WTC11 (cell line): Measurements from ENCODE around the gene MAGEF1. TPM values are rescaled to one million over a fixed set of nuclear protein-coding genes. Genes with fewer than 3 reads are reported as not detected.

Experiments
- ATAC-seq: fragments of 200-7000 bp; cut with Tn5 transposase; 2 replicates; pipeline ENCODE4 v1.10.0; 2021; ENCODE audit warnings: mild to moderate bottlenecking, moderate library complexity
- CTCF ChIA-PET: fragments of 300-600 bp; sonication (Branson Sonifier 250); formaldehyde crosslinking; loops from one replicate; lab custom pipeline; 2021; ENCODE audit warnings: antibody characterized with exemption; lab: Charles Lee
- POLR2A ChIA-PET: fragments of 350-600 bp; sonication (Branson Sonifier 250); formaldehyde crosslinking; loops from one replicate; lab custom pipeline; 2021; ENCODE audit warnings: antibody characterized with exemption; lab: Charles Lee
- DNase-seq: peaks from one replicate; pipeline ENCODE4 v3.0.0; 2021; ENCODE audit warnings: low spot score
- H3K27ac Mint-ChIP-seq: 2 replicates; pipeline ENCODE4 v1.8.0; 2021; ENCODE audit warnings: mixed read lengths
- H3K27me3 Mint-ChIP-seq: 2 replicates; pipeline ENCODE4 v1.8.0; 2021; ENCODE audit warnings: low read depth, mild to moderate bottlenecking, moderate library complexity, mixed read lengths
- H3K36me3 Mint-ChIP-seq: 2 replicates; pipeline ENCODE4 v1.8.0; 2021; ENCODE audit warnings: mixed read lengths
- H3K4me1 Mint-ChIP-seq: 2 replicates; pipeline ENCODE4 v1.8.0; 2022; ENCODE audit warnings: mixed read lengths
- H3K4me3 Mint-ChIP-seq: 2 replicates; pipeline ENCODE4 v1.8.0; 2021; ENCODE audit warnings: mild to moderate bottlenecking, moderate library complexity, mixed read lengths
- H3K9me3 Mint-ChIP-seq: 2 replicates; pipeline ENCODE4 v1.8.0; 2021; ENCODE audit warnings: mixed read lengths
- ATF1 ChIP-seq: sonication (generic); formaldehyde crosslinking; IDR thresholded peaks from 2 replicates; pipeline ENCODE4 v1.8.1; 2023; ENCODE audit warnings: mild to moderate bottlenecking, moderate library complexity, missing genetic modification reagents
- E2F4 ChIP-seq: sonication (generic); formaldehyde crosslinking; IDR thresholded peaks from 2 replicates; pipeline ENCODE4 v1.8.1; 2022; ENCODE audit warnings: low read depth, mild to moderate bottlenecking, moderate library complexity, missing genetic modification reagents, borderline replicate concordance
- EMX1 ChIP-seq: fragments of 250-450 bp; sonication (Bioruptor Pico); IDR thresholded peaks from 2 replicates; pipeline ENCODE4 v1.8.0; 2021; ENCODE audit warnings: mild to moderate bottlenecking
- HMGXB4 ChIP-seq: sonication (generic); formaldehyde crosslinking; IDR thresholded peaks from 2 replicates; pipeline ENCODE4 v1.8.1; 2023; ENCODE audit warnings: mild to moderate bottlenecking, moderate library complexity, missing genetic modification reagents
- IRF1 ChIP-seq: sonication (generic); formaldehyde crosslinking; IDR thresholded peaks from 2 replicates; pipeline ENCODE4 v1.8.0; 2023; ENCODE audit warnings: missing genetic modification reagents
- PRRX2 ChIP-seq: fragments of 250-450 bp; sonication (Bioruptor Pico); IDR thresholded peaks from 2 replicates; pipeline ENCODE4 v1.8.0; 2021; ENCODE audit warnings: mild to moderate bottlenecking
- TP53 ChIP-seq: sonication (generic); formaldehyde crosslinking; IDR thresholded peaks from 2 replicates; pipeline ENCODE4 v1.8.1; 2023; ENCODE audit warnings: mild to moderate bottlenecking, missing genetic modification reagents
- ZBTB43 ChIP-seq: sonication (generic); formaldehyde crosslinking; IDR thresholded peaks from 2 replicates; pipeline ENCODE4 v1.8.1; 2023; ENCODE audit warnings: mild to moderate bottlenecking, missing genetic modification reagents
- ZNF512 ChIP-seq: sonication (generic); formaldehyde crosslinking; IDR thresholded peaks from 2 replicates; pipeline ENCODE4 v1.8.1; 2022; ENCODE audit warnings: missing genetic modification reagents, borderline replicate concordance
- ZNF532 ChIP-seq: fragments of 250-450 bp; sonication (Bioruptor Pico); IDR thresholded peaks from 2 replicates; pipeline ENCODE4 v1.9.0; 2021; ENCODE audit warnings: mild to moderate bottlenecking, borderline replicate concordance
- ZNF671 ChIP-seq: fragments of 250-450 bp; sonication (Bioruptor Pico); IDR thresholded peaks from 2 replicates; pipeline ENCODE4 v1.8.0; 2021; ENCODE audit warnings: mild to moderate bottlenecking
- total RNA-seq: library from RNA; stranded (reverse); gene quantifications from 3 replicates; pipeline ENCODE4 v1.2.3, GENCODE V29; 2021

MAGEF1 gene
- total RNA-seq, 1 experiment from 2014 or later = 72.9 TPM

- TF ChIP-seq ZNF532 (CRISPR knock-in tag) = no peak
- TF ChIP-seq IRF1 (CRISPR knock-in tag) = no peak
These were observed 34.9 kb downstream of the MAGEF1 start (continued) for GRCh38 chr3:184676927-184677326.

GRCh38 chr3:184674626-184675025 is 37.2 kb downstream of the MAGEF1 start:
- no peaks in the 10 kb centered on the region for H3K27me3 Mint-ChIP-seq
- ChIA-PET CTCF (no interaction called here), POLR2A (no interaction called here)
- H3K36me3 Mint-ChIP-seq = no peaks in the 10 kb centered on the region
- no peak overlapping the region for H3K4me3 Mint-ChIP-seq
- no peak for DNase-seq
- H3K27ac Mint-ChIP-seq = no peak overlapping the region
- TF ChIP-seq PRRX2 (CRISPR knock-in tag) = no peak
- no peak for TF ChIP-seq HMGXB4 (CRISPR knock-in tag)
- TF ChIP-seq ATF1 = no peak
- TF ChIP-seq TP53 = no peak
- TF ChIP-seq ZBTB43 (CRISPR knock-in tag) = no peak
- TF ChIP-seq EMX1 (CRISPR knock-in tag) = no peak
- TF ChIP-seq E2F4 (CRISPR knock-in tag) = no peak
- TF ChIP-seq ZNF671 (CRISPR knock-in tag) = no peak
- TF ChIP-seq ZNF512 (CRISPR knock-in tag) = no peak
- TF ChIP-seq, all 79 proteins: peak for 0
- no peak for ATAC-seq
- Mint-ChIP-seq H3K4me1 (peaks cover 23% of the 10 kb centered on the region), H3K9me3 (peaks cover 5% of the 10 kb centered on the region; the same call in 1 of the 2 replicates)
